Measurements from ENCODE around the gene MTOR.

Gene MTOR

DNA sequence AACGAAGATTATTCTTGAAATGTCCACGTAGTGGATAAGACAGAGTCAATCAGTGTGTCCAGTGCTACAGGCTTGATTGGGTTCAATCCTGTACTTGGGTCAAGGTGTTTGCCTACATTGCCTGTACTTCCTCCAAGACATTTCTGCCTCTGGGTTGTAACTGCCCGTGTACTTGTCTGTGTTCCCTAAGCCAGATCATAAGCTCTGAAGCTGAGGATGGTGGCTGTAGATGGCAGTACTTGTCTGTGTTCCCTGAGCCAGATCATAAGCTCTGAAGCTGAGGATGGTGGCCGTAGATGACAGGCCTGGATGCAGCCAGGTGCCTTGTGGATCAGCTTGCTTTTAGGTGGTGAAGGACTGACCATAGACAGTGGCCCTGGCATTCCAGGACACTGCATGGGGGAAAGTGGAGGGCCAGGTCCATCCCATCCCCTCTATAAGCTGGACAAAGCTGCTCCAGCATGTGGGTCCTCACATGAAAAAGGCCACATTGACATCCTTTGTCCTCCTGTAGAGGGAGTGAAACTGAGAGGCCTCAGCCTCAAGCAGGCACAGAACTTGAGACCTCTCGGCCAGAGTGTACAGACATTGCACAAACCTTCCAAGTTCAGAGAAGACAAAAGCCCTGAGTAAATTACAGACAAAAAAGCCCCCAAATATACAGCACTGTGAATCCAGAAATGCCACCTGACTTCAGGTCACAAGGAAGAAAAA is 200.5 kb downstream of the MTOR start:
- no peak for DNase-seq (ENCODE audit: low read depth)

DNA sequence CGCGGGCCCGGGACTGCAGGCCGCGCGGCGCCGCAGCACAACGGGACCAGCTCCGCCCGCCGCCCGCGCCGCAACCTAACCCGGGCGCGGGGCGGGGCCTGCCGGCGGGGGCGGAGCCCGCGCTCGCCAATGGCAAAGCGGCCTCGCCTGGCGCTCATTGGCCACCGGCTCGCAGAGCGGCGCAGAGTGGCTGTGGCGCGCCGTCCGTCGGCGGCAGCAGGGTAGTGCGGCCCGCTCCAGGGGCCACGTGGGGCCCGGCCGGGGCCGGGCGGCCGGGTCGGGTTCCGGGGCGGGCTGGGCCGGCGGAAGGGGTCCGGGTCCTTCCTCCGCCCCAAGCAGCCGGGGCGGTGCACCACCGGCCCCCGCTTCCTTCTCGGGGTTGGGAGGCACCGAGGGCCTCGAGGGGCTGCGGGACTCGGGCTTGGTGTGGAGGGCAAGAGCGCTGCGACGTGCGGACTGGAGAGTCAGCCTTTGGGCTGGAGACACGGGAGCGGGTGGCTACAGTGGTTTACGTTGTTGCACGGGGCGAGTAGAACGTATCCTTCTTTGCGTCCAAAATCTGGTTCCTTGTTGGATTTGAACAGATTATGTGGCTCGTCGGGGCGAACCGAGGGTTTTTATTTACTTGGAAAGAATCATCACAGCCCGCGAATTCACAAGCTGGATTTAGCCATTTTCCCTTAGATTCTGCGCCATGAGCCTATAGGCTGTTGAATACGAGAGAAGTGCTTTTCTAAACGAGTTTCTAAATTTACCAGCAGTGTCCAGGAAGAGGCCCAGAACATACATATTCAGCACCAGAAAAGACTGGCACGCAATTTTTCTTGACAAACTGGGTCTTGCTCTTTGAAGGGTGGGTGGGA is 202.2 kb downstream of the MTOR start, which contains the start of gene SRM:
TSS of gene SRM (minus strand) at position 51 of the 863 bp plus-strand sequence. CDS start 75 bp downstream, outside the sequence.
- peak; percentile 85 for DNase-seq (ENCODE audit: low read depth)

- DNase-seq (ENCODE audit: low read depth) = no peak
Observed at GRCh38 chr1:11059155-11059967, 203.0 kb downstream of the MTOR start.

DNA sequence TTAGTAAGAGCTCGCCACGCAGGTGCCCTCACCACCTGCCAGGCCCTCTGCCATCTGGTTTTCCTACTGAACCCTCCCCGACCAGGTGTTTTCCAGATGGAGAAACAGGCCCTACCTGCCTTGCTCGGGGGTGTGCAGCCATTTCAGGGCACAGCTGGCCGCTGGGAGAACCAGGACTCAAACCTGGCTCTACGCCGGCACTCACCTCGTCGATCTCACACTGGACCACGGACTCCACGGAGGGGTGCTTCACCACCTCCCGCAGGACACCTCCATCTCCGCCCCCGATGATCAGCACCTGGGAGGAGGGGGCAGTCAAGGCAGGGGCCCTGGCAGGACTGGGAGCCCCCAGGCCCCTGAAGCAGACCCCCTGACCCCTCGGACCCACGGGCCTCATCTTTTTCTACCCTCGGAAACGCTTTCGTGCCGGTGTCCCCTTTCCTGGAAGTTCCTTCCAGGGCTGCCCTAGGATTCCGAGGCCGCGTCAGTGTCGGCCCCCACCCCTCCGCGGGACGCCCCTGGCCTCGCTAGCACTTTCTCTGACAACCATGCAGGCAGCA is 203.7 kb downstream of the MTOR start:
- DNase-seq (ENCODE audit: low read depth) = no peak

DNA sequence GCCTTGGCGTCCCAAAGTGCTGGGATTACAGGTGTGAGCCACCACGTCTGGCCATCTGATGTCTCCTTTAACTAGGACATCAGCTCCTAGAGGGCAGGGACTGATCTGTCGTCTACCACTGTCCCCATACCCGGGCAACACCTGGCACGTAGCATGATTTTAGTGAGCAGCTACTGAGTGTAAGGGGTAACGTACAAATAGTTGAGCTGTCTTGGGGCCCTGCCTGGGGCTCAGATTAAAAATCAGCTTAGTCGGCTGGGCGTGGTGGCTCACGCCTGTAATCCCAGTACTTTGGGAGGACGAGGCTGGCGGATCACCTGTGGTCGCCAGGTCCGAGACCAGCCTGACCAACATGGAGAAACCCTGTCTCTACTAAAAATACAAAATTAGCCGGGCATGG is 204.3 kb downstream of the MTOR start:
- DNase-seq (ENCODE audit: low read depth) = no peak

- DNase-seq (ENCODE audit: low read depth) = no peak
Observed at GRCh38 chr1:11057477-11057876, 204.9 kb downstream of the MTOR start.

Measured in CMK (cell line).